ENCODE data around the gene LUZP2. TPM values are rescaled to one million over a fixed set of nuclear protein-coding genes. Genes with fewer than 3 reads are reported as not detected.

Gene LUZP2
- total and polyA plus RNA-seq, 2 of the 8 experiments (the other 6 are each of a cell fraction or from before 2014, with no cell fraction given), result 0.79 to 1.5 TPM

DNA sequence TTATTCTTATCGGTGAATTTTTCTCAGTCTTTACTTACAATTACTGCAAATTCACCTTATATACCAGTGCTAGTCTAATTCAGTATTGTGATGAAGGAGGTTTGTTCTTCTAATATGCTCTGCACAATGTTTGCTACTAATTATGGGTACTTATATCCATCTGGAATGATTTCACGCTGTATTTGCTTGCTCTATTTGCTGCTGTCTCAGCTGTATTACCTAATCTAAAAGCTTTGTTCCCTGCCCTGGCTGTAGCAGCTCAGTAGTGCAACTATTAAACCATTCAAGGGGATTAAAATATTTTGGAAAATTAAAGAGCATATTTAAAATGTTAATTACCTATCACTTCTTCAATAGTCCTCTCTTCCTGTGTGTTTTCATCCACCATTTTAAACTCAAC lies 375.3 kb downstream of the LUZP2 start (continued):
- no peak for TF ChIP-seq HDAC6 (IDR thresholded peaks at IDR 0.05; ENCODE audit: low read depth, low read length)
- TF ChIP-seq ASH2L (IDR thresholded peaks at IDR 0.05; ENCODE audit: low read length), result no peak
- TF ChIP-seq POLR2A (IDR thresholded peaks at IDR 0.05; ENCODE audit: control extremely low read depth in 1 of 2, low read depth in 2 of 2, low read length in 2 of 2), result no peak
- TF ChIP-seq CHD1 (IDR thresholded peaks at IDR 0.05; ENCODE audit: low read depth, low read length), result no peak
- no peak for TF ChIP-seq KDM4A (IDR thresholded peaks at IDR 0.05; ENCODE audit: low read depth, low read length, severe bottlenecking)

Data from H1 (cell line).